ENCODE measurements around the gene SUPT7L. TPM values are rescaled to one million over a fixed set of nuclear protein-coding genes. Genes with fewer than 3 reads are reported as not detected.

Gene SUPT7L
- total and polyA plus RNA-seq, 4 donors: 22.0 to 40.0 (median 26.7) TPM

GRCh38 chr2:27606611-27607010 lies 56.8 kb downstream of the SUPT7L start:
- Histone ChIP-seq H3K27ac (ENCODE audit: low read depth in 1 of 2, low read length in 1 of 2) (no peak overlapping the region), H3K27me3 (ENCODE audit: control insufficient read depth in 3 of 3, insufficient read depth in 3 of 3, low read length in 2 of 3) (no peaks in the 10 kb centered on the region), H3K36me3 (ENCODE audit: control insufficient read depth in 4 of 4, insufficient read depth in 4 of 4, low read length in 4 of 4) (peaks cover 19 to 39% (median 21%) of the 10 kb centered on the region in 4 donors), H3K4me1 (ENCODE audit: control insufficient read depth in 5 of 5, insufficient read depth in 5 of 5, low read length in 5 of 5) (no peaks in the 10 kb centered on the region), H3K4me3 (no peak overlapping the region), H3K9ac (ENCODE audit: insufficient read depth in 1 of 2, low read length in 2 of 2) (no peak overlapping the region), H3K9me3 (ENCODE audit: control insufficient read depth in 4 of 4, insufficient read depth in 3 of 4, low read length in 3 of 4) (no peaks in the 10 kb centered on the region)
- WGBS, 2 donors: 89 to 97% methylated on average over 2 of the region's 2 CpGs
- ATAC-seq (ENCODE audit: insufficient read depth, low FRiP score) (no peak), DNase-seq (no peak)
- TF ChIP-seq CTCF (IDR thresholded peaks at IDR 0.05; ENCODE audit: control extremely low read depth, extremely low read depth): no peak

Small RNA genes lying within 50 kb of the gene (small RNA-seq; reads per million reads assigned to genes)
- gene RF00340 (ENCODE audit: low replicate concordance): not detected

Other genes with a start within 250 kb of the SUPT7L start
- gene NRBP1, start 235.0 kb downstream of the SUPT7L start, total RNA-seq: 10 to 100 TPM; 80.3 to 93.6 TPM
- 10 to 100 TPM; 46.8 to 79.4 TPM for gene NRBP1, start 235.0 kb downstream of the SUPT7L start, polyA plus RNA-seq
- gene KRTCAP3, start 221.2 kb downstream of the SUPT7L start, total RNA-seq: 10 to 100 TPM; 13.6 to 37.9 TPM
- gene KRTCAP3, start 221.2 kb downstream of the SUPT7L start, polyA plus RNA-seq: 10 to 100 TPM; 37.4 to 50.2 TPM
- 10 to 100 TPM; 44.7 to 52.2 TPM for gene IFT172, start 173.9 kb downstream of the SUPT7L start, total RNA-seq
- gene IFT172, start 173.9 kb downstream of the SUPT7L start, polyA plus RNA-seq: 10 to 100 TPM; 17.8 to 26.6 TPM
- gene FNDC4, start 168.4 kb downstream of the SUPT7L start, total RNA-seq: 1 to 10 TPM; 3.8 to 6.9 TPM
- 1 to 10 TPM; 2.8 to 4.8 TPM for gene FNDC4, start 168.4 kb downstream of the SUPT7L start, polyA plus RNA-seq
- under 1 TPM; 0.31 to 0.95 TPM for gene GCKR, start 166.8 kb downstream of the SUPT7L start, total RNA-seq
- under 1 TPM; 0.28 to 0.73 TPM for gene GCKR, start 166.8 kb downstream of the SUPT7L start, polyA plus RNA-seq
- gene ZNF512, start 80.6 kb downstream of the SUPT7L start, total RNA-seq: 10 to 100 TPM; 25.0 to 64.9 TPM
- 10 to 100 TPM; 10.5 to 12.2 TPM for gene ZNF512, start 80.6 kb downstream of the SUPT7L start, polyA plus RNA-seq
- gene CCDC121, start 34.6 kb downstream of the SUPT7L start, total RNA-seq: 10 to 100 TPM in 1 of 2 donors, 1 to 10 TPM in 1; 4.8 to 12.8 TPM
- gene CCDC121, start 34.6 kb downstream of the SUPT7L start, polyA plus RNA-seq: 1 to 10 TPM; 1.8 to 2.2 TPM
- gene GPN1, start 34.6 kb downstream of the SUPT7L start, total RNA-seq: 10 to 100 TPM; 25.0 to 30.7 TPM
- 10 to 100 TPM; 16.4 to 29.7 TPM for gene GPN1, start 34.6 kb downstream of the SUPT7L start, polyA plus RNA-seq
- 10 to 100 TPM; 18.5 to 28.6 TPM for gene SLC4A1AP, start 275 bp upstream of the SUPT7L start, total RNA-seq
- 10 to 100 TPM; 14.0 to 17.2 TPM for gene SLC4A1AP, start 275 bp upstream of the SUPT7L start, polyA plus RNA-seq
- gene MRPL33, start 108.1 kb upstream of the SUPT7L start, total RNA-seq: 100 to 1,000 TPM in 1 of 2 donors, 10 to 100 TPM in 1; 59.9 to 174 TPM
- gene MRPL33, start 108.1 kb upstream of the SUPT7L start, polyA plus RNA-seq: 100 to 1,000 TPM in 1 of 2 donors, 10 to 100 TPM in 1; 92.4 to 153 TPM
- 1 to 10 TPM; 5.0 to 5.1 TPM for gene RBKS, start 226.8 kb upstream of the SUPT7L start, total RNA-seq
- gene RBKS, start 226.8 kb upstream of the SUPT7L start, polyA plus RNA-seq: 1 to 10 TPM; 3.9 to 4.9 TPM
- gene BABAM2, start 227.1 kb upstream of the SUPT7L start, total RNA-seq: 10 to 100 TPM; 40.9 to 43.3 TPM
- 10 to 100 TPM; 19.0 to 26.4 TPM for gene BABAM2, start 227.1 kb upstream of the SUPT7L start, polyA plus RNA-seq

Measured in lung (tissue), 13 donors.